GM11168 (cell line): ENCODE data around the gene TIGD7.
"Not testable (repeated sequence)": the region's sequence is repeated elsewhere in the genome, so short reads cannot be mapped to it uniquely, and the experiment has no call there.

Experiments used
- in situ Hi-C: fragments of 300-500 bp; cut with MboI; formaldehyde crosslinking; loops from one replicate; pipeline ENCODE4 v1.12.0; 2022; ENCODE audit warnings: low sequenced_read_pairs; ENCODE audit not compliant: unreplicated experiment

TIGD7 gene

GRCh38 chr16:3282730-3283542, 22.3 kb downstream of the TIGD7 start, which contains the start of gene ZNF263:
Gene ZNF263, plus strand, starts transcription at chr16:3283491. Its CDS starts 328 bp downstream, at chr16:3283819.
- in situ Hi-C loops, result no loop called here

DNA sequence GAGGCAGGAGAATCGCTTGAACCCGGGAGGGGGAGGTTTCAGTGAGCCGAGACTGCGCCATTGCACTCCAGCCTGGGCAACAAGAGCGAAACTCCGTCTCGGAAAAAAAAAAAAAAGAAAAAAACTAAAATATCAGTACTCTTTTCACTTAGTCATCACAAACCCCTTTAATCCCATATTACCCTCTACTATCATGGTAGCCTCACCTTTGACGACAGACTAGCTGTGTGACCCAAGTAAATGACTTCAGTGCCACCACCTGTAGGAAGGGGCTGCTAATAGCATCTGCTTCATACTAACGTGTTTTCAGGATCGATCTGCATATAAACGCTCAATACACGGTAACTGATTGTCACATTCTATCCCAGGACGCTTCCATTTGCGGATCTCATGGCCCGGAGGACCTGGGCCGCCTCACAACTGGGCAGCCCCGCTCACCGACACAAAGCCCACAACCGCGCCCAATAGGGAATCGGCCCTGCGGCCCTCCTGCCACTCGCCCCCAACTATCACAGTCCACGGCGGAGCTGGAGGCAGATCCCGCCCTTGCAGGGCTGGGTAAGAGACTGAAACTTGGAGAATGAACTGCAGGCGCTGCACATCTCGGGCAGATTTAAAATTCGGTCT, 23.0 kb downstream of the TIGD7 start:
- in situ Hi-C loops, result no loop called here

GRCh38 chr16:3281222-3281820, 23.9 kb downstream of the TIGD7 start:
- in situ Hi-C loops, result no loop called here

DNA sequence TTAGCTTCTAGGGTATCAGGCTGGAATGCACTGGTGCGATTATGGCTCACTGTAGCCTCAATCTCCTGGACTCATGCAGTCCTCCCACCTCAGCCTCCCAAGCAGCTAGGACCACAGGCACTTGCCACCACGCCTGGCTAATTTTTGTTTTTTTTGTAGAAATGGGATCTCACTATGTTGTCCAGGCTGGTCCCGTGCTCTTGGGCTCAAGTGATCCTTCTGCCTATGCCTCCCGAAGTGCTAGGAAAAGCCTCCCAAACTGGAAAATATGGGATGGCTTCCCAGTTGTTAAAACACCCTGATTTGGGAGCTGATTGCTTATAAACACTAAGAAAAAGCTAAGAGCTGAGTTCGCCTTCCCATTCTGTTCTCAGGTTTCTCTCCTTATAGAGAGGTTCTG, 28.6 kb downstream of the TIGD7 start:
- in situ Hi-C loops, result no loop called here

DNA sequence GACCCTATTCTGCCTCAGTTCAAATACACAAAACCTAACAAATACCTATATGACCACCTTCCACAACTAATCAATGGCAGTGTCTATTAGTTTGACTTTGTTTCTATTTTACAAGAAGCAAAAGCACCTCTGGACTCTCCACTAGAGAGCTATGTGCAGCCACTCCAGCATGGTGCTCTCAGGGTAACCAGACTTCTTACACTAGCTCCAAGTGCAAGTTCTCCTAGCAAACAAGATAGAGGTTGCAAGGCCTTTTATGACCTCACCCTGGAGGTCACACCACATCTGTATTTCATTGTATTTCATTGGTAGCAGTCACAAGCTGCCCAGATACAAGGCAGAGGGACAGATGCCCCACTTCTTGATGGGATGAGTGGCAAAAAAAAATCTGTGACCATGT, 30.3 kb downstream of the TIGD7 start:
- in situ Hi-C loops, result no loop called here

GRCh38 chr16:3274490-3274889, 30.7 kb downstream of the TIGD7 start:
- in situ Hi-C loops, result no loop called here

DNA sequence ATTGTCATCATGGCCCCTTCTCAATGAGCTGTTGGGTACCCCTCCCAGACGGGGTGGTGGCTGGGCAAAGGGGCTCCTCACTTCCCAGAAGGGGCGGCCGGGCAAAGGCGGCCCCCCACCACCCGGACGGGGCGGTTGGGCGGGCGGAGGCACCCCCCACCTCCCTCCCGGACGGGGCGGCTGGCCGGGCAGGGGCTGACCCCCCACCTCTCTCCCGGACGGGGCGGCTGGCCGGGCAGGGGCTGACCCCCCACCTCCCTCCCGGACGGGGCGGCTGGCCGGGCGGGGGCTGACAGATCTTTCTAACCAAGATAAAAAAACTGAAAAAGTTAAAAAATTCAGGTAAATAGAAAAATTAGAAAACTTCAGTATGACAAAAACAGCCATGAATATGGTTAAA, 33.9 kb downstream of the TIGD7 start:
- in situ Hi-C loops, result not testable (repeated sequence)

GRCh38 chr16:3270718-3271117, 34.5 kb downstream of the TIGD7 start:
- in situ Hi-C loops, result not testable (repeated sequence)

DNA sequence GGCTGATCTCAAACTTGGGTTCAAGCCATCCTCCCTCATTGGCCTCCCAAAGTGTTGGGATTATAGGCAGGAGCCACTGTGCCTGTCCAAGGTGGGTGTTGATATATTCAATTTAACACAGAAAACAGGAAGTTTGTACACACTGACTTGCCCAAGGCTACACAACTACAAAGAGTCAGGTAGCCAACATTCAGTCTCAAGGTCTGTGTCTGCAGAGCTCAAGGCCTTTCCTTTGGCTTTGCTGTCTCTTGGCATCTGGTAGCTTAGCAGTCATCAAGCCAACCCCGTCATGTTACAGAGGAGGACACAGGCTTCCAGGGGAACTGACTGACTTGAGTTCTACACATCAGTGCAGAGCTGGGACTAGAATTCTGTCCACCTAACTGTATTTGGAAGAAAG, 36.9 kb downstream of the TIGD7 start:
- in situ Hi-C loops, result no loop called here

- in situ Hi-C loops, result no loop called here
Observed at GRCh38 chr16:3266873-3267537, 38.2 kb downstream of the TIGD7 start.

DNA sequence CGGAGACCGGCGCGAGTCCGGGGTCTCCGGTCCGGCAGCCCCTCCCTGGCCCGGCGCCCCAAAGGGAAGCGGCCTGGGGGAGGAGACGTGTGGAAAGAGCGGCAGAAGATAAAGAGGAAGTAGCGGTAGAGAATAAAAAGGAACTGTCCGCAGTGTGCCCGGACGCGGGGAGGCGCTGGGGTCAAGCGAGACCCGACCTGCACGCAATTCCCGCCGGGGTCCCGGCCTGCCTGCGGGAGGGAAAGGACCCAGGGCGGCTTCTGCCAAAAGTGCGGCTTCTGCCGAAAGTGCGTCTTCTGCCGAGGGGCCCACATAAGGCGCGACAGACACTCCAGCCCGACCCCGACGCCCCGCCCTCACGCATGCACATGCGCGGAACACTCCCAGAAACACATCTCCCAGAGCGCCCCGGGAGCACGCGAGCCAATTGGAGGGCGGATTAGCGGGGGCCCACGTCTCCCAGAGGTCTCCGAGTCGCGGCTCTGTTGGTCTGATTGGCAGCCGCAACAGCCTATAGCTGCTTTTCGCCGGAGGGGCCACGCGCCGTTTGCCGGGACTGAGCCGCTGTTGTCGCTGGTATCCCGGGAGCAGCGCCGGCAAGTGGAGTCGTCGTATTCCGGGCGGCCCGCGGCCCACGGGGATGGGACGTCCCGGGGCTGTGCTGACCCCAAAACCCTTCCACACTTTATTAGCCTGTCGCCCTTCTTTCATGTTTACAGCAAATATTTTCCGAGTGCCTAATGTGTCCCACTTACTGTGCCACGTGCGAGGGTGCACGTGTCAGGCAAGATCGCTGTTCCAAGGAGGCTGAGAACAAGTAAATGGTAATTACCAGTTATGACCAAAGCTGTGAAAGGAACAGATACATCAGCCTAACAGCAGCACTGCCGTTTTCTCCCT, 40.8 kb downstream of the TIGD7 start:
- in situ Hi-C loops, result no loop called here

- in situ Hi-C loops, result no loop called here
Observed at GRCh38 chr16:3262517-3262916, 42.7 kb downstream of the TIGD7 start.

GRCh38 chr16:3259836-3260235, 45.4 kb downstream of the TIGD7 start:
- in situ Hi-C loops, result no loop called here

GRCh38 chr16:3256866-3257465, 48.3 kb downstream of the TIGD7 start:
- in situ Hi-C loops, result no loop called here

- in situ Hi-C loops, result no loop called here
Observed at GRCh38 chr16:3256146-3256865, 48.9 kb downstream of the TIGD7 start, which contains the start of gene MEFV. Gene MEFV, minus strand, starts transcription at chr16:3256633. Its CDS starts 46 bp downstream, at chr16:3256587.

- in situ Hi-C loops, result no loop called here
Observed at GRCh38 chr16:3254309-3254708, 50.9 kb downstream of the TIGD7 start.

- in situ Hi-C loops, result no loop called here
Observed at GRCh38 chr16:3252967-3253366, 52.3 kb downstream of the TIGD7 start.

GRCh38 chr16:3249451-3249850, 55.8 kb downstream of the TIGD7 start:
- in situ Hi-C loops, result no loop called here

DNA sequence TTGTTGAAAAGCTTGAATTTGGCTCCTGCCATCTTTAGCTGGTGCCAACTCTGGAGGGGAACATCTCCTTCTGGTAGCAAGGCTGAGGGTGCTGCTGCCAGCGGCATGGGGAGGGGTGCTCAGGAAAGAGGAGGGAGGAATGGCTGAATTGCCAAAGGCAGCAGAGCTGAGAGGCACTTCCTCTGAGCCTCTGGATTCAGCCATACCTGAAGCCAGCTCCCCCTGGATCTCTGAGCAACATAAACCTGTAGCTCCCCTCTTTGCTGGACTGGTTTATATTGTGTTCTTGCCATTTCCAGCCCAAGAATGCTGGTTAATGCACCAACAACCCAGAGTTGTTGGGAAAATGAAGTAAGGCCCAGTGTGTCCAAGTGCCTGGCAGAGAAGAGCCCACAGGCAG, 56.2 kb downstream of the TIGD7 start:
- in situ Hi-C loops, result no loop called here
